ENCODE data around the gene ZBTB1. TPM values are rescaled to one million over a fixed set of nuclear protein-coding genes. Genes with fewer than 3 reads are reported as not detected.

ZBTB1 gene
- total RNA-seq = 10 to 100 TPM; 19.8 to 38.1 (median 31.4) TPM
- polyA plus RNA-seq = 10 to 100 TPM; 15.1 to 25.9 (median 19.4) TPM
- long read RNA-seq, donor 1, full-length matches to known transcripts = 1 of 1 reads
- long read RNA-seq, donor 1, partial matches to known transcripts = 0 of 1 reads
- long read RNA-seq, donor 1, other reads (novel, unspliced or antisense) = 0 of 1 reads
- long read RNA-seq, donor 2, partial matches to known transcripts = 10 of 10 reads
- long read RNA-seq, donor 2, other reads (novel, unspliced or antisense) = 0 of 10 reads
- long read RNA-seq, donor 3, partial matches to known transcripts = 7 of 7 reads
- long read RNA-seq, donor 3, other reads (novel, unspliced or antisense) = 0 of 7 reads
- long read RNA-seq, donor 4, partial matches to known transcripts = 6 of 6 reads
- long read RNA-seq, donor 4, other reads (novel, unspliced or antisense) = 0 of 6 reads
- long read RNA-seq, donor 5, full-length matches to known transcripts = 1 of 38 reads
- long read RNA-seq, donor 5, partial matches to known transcripts = 32 of 38 reads
- long read RNA-seq, donor 5, other reads (novel, unspliced or antisense) = 5 of 38 reads
- long read RNA-seq, donor 6, partial matches to known transcripts = 4 of 6 reads
- long read RNA-seq, donor 6, other reads (novel, unspliced or antisense) = 2 of 6 reads
- long read RNA-seq, donor 7, partial matches to known transcripts = 8 of 9 reads
- long read RNA-seq, donor 7, other reads (novel, unspliced or antisense) = 0 of 9 reads
- long read RNA-seq, donor 8, full-length matches to known transcripts = 1 of 9 reads
- long read RNA-seq, donor 8, partial matches to known transcripts = 8 of 9 reads
- long read RNA-seq, donor 8, other reads (novel, unspliced or antisense) = 0 of 9 reads
- long read RNA-seq, donor 9, partial matches to known transcripts = 7 of 8 reads
- long read RNA-seq, donor 9, other reads (novel, unspliced or antisense) = 0 of 8 reads
- long read RNA-seq, donor 10, partial matches to known transcripts = 5 of 5 reads
- long read RNA-seq, donor 10, other reads (novel, unspliced or antisense) = 0 of 5 reads

GRCh38 chr14:64504310-64504896 is at the start of gene ZBTB1:
Gene ZBTB1 (plus strand): TSS chr14:64504770. CDS start chr14:64521505, 16,735 bp downstream.
- H3K4me1 ChIP-seq (replicated peaks in 1 of 2) = peaks cover 25 to 70% of the 10 kb centered on the region in 2 donors
- DNase-seq = peak; percentile 80 to 91 (median 86)
- H3K36me3 ChIP-seq (replicated peaks in 1 of 2) = no peaks in the 10 kb centered on the region
- H3K27me3 ChIP-seq = no peaks in the 10 kb centered on the region
- WGBS, 4 donors = 0 to 1% (median 0%) methylated on average over 4 to 63 of the region's 63 CpGs
- peak within 1 kb of the TSS; percentile 93 to 100 (median 99) for H3K27ac ChIP-seq
- H3K9me3 ChIP-seq (replicated peaks in 1 of 3) = no peaks in the 10 kb centered on the region
- intact Hi-C loops (cut with DNase I) = no loop called here
- TF ChIP-seq CTCF (IDR thresholded peaks at IDR 0.05) (no peak), POLR2A (IDR thresholded peaks at IDR 0.05) (peak; percentile 87 to 96)
- H3K4me3 ChIP-seq = peak within 1 kb of the TSS; percentile 66 to 89 (median 74)

DNA sequence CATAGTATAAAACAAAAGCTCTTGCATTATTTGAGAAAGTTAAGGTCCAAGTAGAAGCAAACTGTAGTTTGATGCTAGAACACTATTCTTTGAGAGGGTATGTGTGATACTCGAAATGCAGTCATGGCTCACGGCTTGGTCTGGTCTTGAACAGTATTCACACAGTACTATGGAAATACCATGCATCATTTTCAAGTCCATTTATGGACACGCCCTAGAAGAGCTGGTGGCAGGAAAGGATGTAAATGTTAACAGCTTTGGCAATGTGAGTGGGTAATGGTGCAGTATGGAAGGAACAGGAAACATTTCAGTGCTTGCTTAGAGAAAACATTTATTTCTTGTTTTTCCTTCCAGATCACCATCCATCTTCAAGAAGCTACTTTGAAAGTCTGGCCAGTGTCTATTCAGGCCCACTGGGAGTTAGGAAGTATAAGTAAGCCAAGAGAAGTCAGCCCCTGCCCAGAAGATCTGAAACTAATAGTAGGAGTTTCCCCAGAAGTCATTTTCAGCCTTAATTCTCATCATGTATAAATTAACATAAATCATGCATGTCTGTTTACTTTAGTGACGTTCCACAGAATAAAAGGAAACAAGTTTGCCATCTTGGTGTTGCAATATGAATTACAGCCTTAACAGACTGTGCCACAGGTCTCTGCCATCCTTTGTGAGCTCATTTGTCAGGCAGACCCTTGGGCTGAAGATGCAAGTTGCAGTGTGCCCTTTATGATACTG is 45.0 kb upstream of the ZBTB1 start:
- peaks cover 0 to 8% of the 10 kb centered on the region in 2 donors for H3K36me3 ChIP-seq (replicated peaks in 1 of 2)
- no peak for DNase-seq
- no peak overlapping the region for H3K4me3 ChIP-seq
- WGBS, 4 donors = 80 to 87% (median 82%) methylated on average over 4 of the region's 4 CpGs
- H3K27me3 ChIP-seq = no peaks in the 10 kb centered on the region
- no peak for TF ChIP-seq CTCF (IDR thresholded peaks at IDR 0.05)
- TF ChIP-seq POLR2A (IDR thresholded peaks at IDR 0.05) = no peak
- peaks cover 0 to 1% of the 10 kb centered on the region in 2 donors for H3K4me1 ChIP-seq (replicated peaks in 1 of 2)
- no peak overlapping the region for H3K27ac ChIP-seq
- H3K9me3 ChIP-seq (replicated peaks in 1 of 3) = no peaks in the 10 kb centered on the region
- intact Hi-C loops (cut with DNase I) = no loop called here

DNA sequence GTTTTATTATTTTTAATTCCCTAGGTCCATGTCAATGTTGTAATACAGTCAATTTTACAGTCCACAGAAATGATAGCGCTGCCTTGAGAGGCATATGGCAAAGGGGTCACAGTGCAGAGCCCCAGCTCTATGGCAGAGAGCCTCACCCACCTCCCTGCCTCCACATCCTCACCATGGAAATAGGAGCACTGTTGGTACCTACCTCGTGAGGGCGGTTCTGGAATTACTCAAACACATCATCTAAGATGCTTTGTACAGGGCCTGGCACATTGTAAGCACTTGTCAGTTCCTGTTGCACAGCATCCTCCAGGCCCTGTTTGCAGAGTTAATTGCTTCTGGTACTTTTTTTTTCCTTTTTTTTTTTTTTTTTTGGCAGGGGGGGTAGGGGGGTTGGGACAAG is 43.3 kb upstream of the ZBTB1 start:
- H3K4me1 ChIP-seq (replicated peaks in 1 of 2) = peaks cover 8 to 11% of the 10 kb centered on the region in 2 donors
- intact Hi-C loops (cut with DNase I) = no loop called here
- no peak for DNase-seq
- no peak overlapping the region for H3K4me3 ChIP-seq
- H3K27me3 ChIP-seq = no peaks in the 10 kb centered on the region
- no peak overlapping the region for H3K27ac ChIP-seq
- 86 to 91% (median 87%) methylated on average over 3 of the region's 3 CpGs for WGBS, 4 donors
- H3K9me3 ChIP-seq (replicated peaks in 1 of 3) = no peaks in the 10 kb centered on the region
- TF ChIP-seq CTCF (IDR thresholded peaks at IDR 0.05) = no peak
- no peak for TF ChIP-seq POLR2A (IDR thresholded peaks at IDR 0.05)
- no peaks in the 10 kb centered on the region for H3K36me3 ChIP-seq (replicated peaks in 1 of 2)

All from adrenal gland (tissue), 19 donors.